ENCODE measurements around the gene C19orf25. TPM values are rescaled to one million over a fixed set of nuclear protein-coding genes. Genes with fewer than 3 reads are reported as not detected.
A peak's percentile ranks its signal among the peaks of the same experiment; 100 is the strongest.

The C19orf25 gene
- total and polyA plus RNA-seq, 4 donors = 24.1 to 42.6 (median 34.5) TPM

GRCh38 chr19:1491114-1491848 lies 12.3 kb upstream of the C19orf25 start, which contains the start of gene REEP6:
Gene REEP6, plus strand, starts transcription at chr19:1491181. Its CDS starts 89 bp downstream, at chr19:1491270.
- peaks cover 0 to 12% (median 0%) of the 10 kb centered on the region in 3 donors for H3K27me3 ChIP-seq (ENCODE audit: control insufficient read depth in 3 of 3, insufficient read depth in 3 of 3, low read length in 2 of 3)
- no peak for TF ChIP-seq CTCF (IDR thresholded peaks at IDR 0.05; ENCODE audit: control extremely low read depth, extremely low read depth)
- peak within 1 kb of the TSS; percentile 43 for H3K4me3 ChIP-seq
- H3K36me3 ChIP-seq (ENCODE audit: control insufficient read depth in 4 of 4, insufficient read depth in 4 of 4, low read length in 4 of 4) = no peaks in the 10 kb centered on the region
- H3K9me3 ChIP-seq (ENCODE audit: control insufficient read depth in 4 of 4, insufficient read depth in 3 of 4, low read length in 3 of 4) = peaks cover 0 to 2% (median 0%) of the 10 kb centered on the region in 4 donors
- DNase-seq = no peak
- WGBS, 2 donors = 3% methylated on average over 66 to 73 of the region's 73 CpGs
- ATAC-seq (ENCODE audit: insufficient read depth, low FRiP score) = no peak
- H3K9ac ChIP-seq (ENCODE audit: insufficient read depth in 1 of 2, low read length in 2 of 2) = peak within 1 kb of the TSS in 1 of 2 donors; percentile 76
- H3K4me1 ChIP-seq (ENCODE audit: control insufficient read depth in 5 of 5, insufficient read depth in 5 of 5, low read length in 5 of 5) = peaks cover 0 to 15% (median 0%) of the 10 kb centered on the region in 5 donors
- peak within 1 kb of the TSS; percentile 55 to 83 for H3K27ac ChIP-seq (ENCODE audit: low read depth in 1 of 2, low read length in 1 of 2)

GRCh38 chr19:1490311-1491113 lies 11.5 kb upstream of the C19orf25 start, which contains the start of gene PCSK4:
Gene PCSK4, minus strand, starts transcription at chr19:1490350. Its CDS starts 4 bp downstream, at chr19:1490346.
- no peak for TF ChIP-seq CTCF (IDR thresholded peaks at IDR 0.05; ENCODE audit: control extremely low read depth, extremely low read depth)
- Histone ChIP-seq H3K4me3 (peak within 1 kb of the TSS; percentile 43), H3K36me3 (ENCODE audit: control insufficient read depth in 4 of 4, insufficient read depth in 4 of 4, low read length in 4 of 4) (no peaks in the 10 kb centered on the region), H3K4me1 (ENCODE audit: control insufficient read depth in 5 of 5, insufficient read depth in 5 of 5, low read length in 5 of 5) (peaks cover 0 to 15% (median 0%) of the 10 kb centered on the region in 5 donors), H3K9ac (ENCODE audit: insufficient read depth in 1 of 2, low read length in 2 of 2) (peak within 1 kb of the TSS in 1 of 2 donors; percentile 76), H3K9me3 (ENCODE audit: control insufficient read depth in 4 of 4, insufficient read depth in 3 of 4, low read length in 3 of 4) (peaks cover 0 to 2% (median 0%) of the 10 kb centered on the region in 4 donors), H3K27me3 (ENCODE audit: control insufficient read depth in 3 of 3, insufficient read depth in 3 of 3, low read length in 2 of 3) (peaks cover 0 to 12% (median 0%) of the 10 kb centered on the region in 3 donors), H3K27ac (ENCODE audit: low read depth in 1 of 2, low read length in 1 of 2) (peak within 1 kb of the TSS; percentile 55 to 83)
- DNase-seq (peak; percentile 100), ATAC-seq (ENCODE audit: insufficient read depth, low FRiP score) (peak; percentile 94)
- 0 to 1% methylated on average over 73 to 74 of the region's 74 CpGs for WGBS, 2 donors

- Histone ChIP-seq H3K4me3 (peak overlapping the region; percentile 36), H3K9me3 (ENCODE audit: control insufficient read depth in 4 of 4, insufficient read depth in 3 of 4, low read length in 3 of 4) (peaks cover 0 to 2% (median 0%) of the 10 kb centered on the region in 4 donors), H3K36me3 (ENCODE audit: control insufficient read depth in 4 of 4, insufficient read depth in 4 of 4, low read length in 4 of 4) (no peaks in the 10 kb centered on the region), H3K9ac (ENCODE audit: insufficient read depth in 1 of 2, low read length in 2 of 2) (peak overlapping the region in 1 of 2 donors; percentile 47), H3K27me3 (ENCODE audit: control insufficient read depth in 3 of 3, insufficient read depth in 3 of 3, low read length in 2 of 3) (peaks cover 0 to 12% (median 0%) of the 10 kb centered on the region in 3 donors), H3K27ac (ENCODE audit: low read depth in 1 of 2, low read length in 1 of 2) (peak overlapping the region; percentile 55 to 83), H3K4me1 (ENCODE audit: control insufficient read depth in 5 of 5, insufficient read depth in 5 of 5, low read length in 5 of 5) (peaks cover 0 to 15% (median 0%) of the 10 kb centered on the region in 5 donors)
- DNase-seq (no peak), ATAC-seq (ENCODE audit: insufficient read depth, low FRiP score) (no peak)
- WGBS, 2 donors = 17 to 21% methylated on average over 36 to 37 of the region's 37 CpGs
- no peak for TF ChIP-seq CTCF (IDR thresholded peaks at IDR 0.05; ENCODE audit: control extremely low read depth, extremely low read depth)
Observed at GRCh38 chr19:1489463-1490310, 10.7 kb upstream of the C19orf25 start.

All from lung (tissue), 12 donors.